HepG2 (cell line): ENCODE data around the gene GABRP. TPM values are rescaled to one million over a fixed set of nuclear protein-coding genes. Genes with fewer than 3 reads are reported as not detected.

Source experiments
- ATAC-seq: fragments of 200-7000 bp; cut with Tn5 transposase; 3 replicates; pipeline ENCODE4 v1.9.1; 2020; ENCODE audit warnings: mild to moderate bottlenecking, moderate library complexity
- BruUV-seq: library from RNA; stranded (reverse); fragments of 400-500 nt; replicated peaks from 2 replicates; lab custom pipeline; 2021; lab: Mats Ljungman, UMichigan
- CTCF ChIA-PET: fragments of 300-600 bp; formaldehyde crosslinking; extraction: SDS; loops from one replicate; lab custom pipeline; 2021; ENCODE audit warnings: low total read pairs, inconsistent platforms, low intra/inter-chr PET ratio; lab: Yijun Ruan, JAX
- POLR2A ChIA-PET: fragments of 350-600 bp; sonication (Branson Sonifier 250); formaldehyde crosslinking; loops from one replicate; lab custom pipeline; 2020; ENCODE audit warnings: antibody characterized with exemption, inconsistent platforms; lab: Yijun Ruan, JAX
- DNase-seq: peaks from one replicate; pipeline ENCODE4 v3.0.0-alpha.2; 2015; ENCODE audit warnings: low spot score
- FAIRE-seq: peaks from 3 replicates; lab custom pipeline; 2011; peaks lifted over from hg19 to GRCh38; lab: Jason Lieb, UNC
- H2AFZ ChIP-seq: one replicate; pipeline ENCODE4 v1.6.1; 2011; ENCODE audit warnings: low read length, inconsistent platforms
- H3K27ac ChIP-seq: fragments of 300-600 bp; 3 replicates; pipeline ENCODE4 v1.8.0; 2011; ENCODE audit warnings: mixed run types, mild to moderate bottlenecking, mixed read lengths, low read length, inconsistent platforms; ENCODE audit not compliant: insufficient read depth; ENCODE audit errors: extremely low read length
- H3K27me3 ChIP-seq, 2 experiments: fragments of 200-600 bp in 1 of 2; 2 replicates in 1 of 2; 3 replicates in 1 of 2; pipeline versions ENCODE4 v1.6.0 to v1.8.0; 2011; ENCODE audit warnings: low read length in 2 of 2, mild to moderate bottlenecking in 2 of 2, moderate library complexity in 2 of 2, inconsistent platforms in 1 of 2; ENCODE audit not compliant: insufficient read depth in 2 of 2, control insufficient read depth in 1 of 2
- H3K36me3 ChIP-seq, 2 experiments: fragments of 200-600 bp in 1 of 2; replicated peaks in 1 of 2; 2 replicates in 1 of 2; 3 replicates in 1 of 2; pipeline versions ENCODE4 v1.5.1 to v1.8.0; 2011; ENCODE audit warnings: low read length in 2 of 2, inconsistent platforms in 1 of 2; ENCODE audit not compliant: insufficient read depth in 2 of 2, control insufficient read depth in 1 of 2
- H3K4me1 ChIP-seq: 2 replicates; pipeline ENCODE4 v1.5.1; 2012; ENCODE audit warnings: low read length, inconsistent platforms; ENCODE audit not compliant: insufficient read depth
- H3K4me2 ChIP-seq: 2 replicates; pipeline ENCODE4 v1.6.0; 2011; ENCODE audit warnings: low read depth, low read length, inconsistent platforms
- H3K4me3 ChIP-seq, 3 experiments: fragments of 200-600 bp in 1 of 3; sonication (generic), shearing (Covaris generic) in 1 of 3; replicated peaks in 1 of 3; 2 replicates each; pipeline ENCODE4 v1.5.1; 2011 to 2016; ENCODE audit warnings: low read length in 3 of 3, inconsistent platforms in 2 of 3, low read depth in 2 of 3, mild to moderate bottlenecking in 2 of 3, control low read depth in 1 of 3, mixed read lengths in 1 of 3; ENCODE audit not compliant: insufficient read depth in 1 of 3
- H3K79me2 ChIP-seq: one replicate; pipeline ENCODE4 v1.6.1; 2011; ENCODE audit warnings: low read length, inconsistent platforms; ENCODE audit not compliant: insufficient read depth
- H3K9ac ChIP-seq: 2 replicates; pipeline ENCODE4 v1.6.0; 2011; ENCODE audit warnings: mild to moderate bottlenecking, low read depth, low read length, inconsistent platforms; ENCODE audit not compliant: insufficient read depth
- H3K9me3 ChIP-seq: 2 replicates; pipeline ENCODE4 v1.5.1; 2012; ENCODE audit warnings: mild to moderate bottlenecking, low read length
- H4K20me1 ChIP-seq: 2 replicates; pipeline ENCODE4 v1.6.0; 2011; ENCODE audit warnings: inconsistent platforms, mild to moderate bottlenecking, low read length, moderate library complexity; ENCODE audit not compliant: insufficient read depth
- MEIS2 ChIP-seq: sonication (generic); formaldehyde crosslinking; IDR thresholded peaks from 2 replicates; pipeline ENCODE4 v1.9.0; 2021; ENCODE audit warnings: mild to moderate bottlenecking, missing genetic modification reagents
- SP2 ChIP-seq: sonication (generic); formaldehyde crosslinking; IDR thresholded peaks from 2 replicates; pipeline ENCODE4 v1.5.1; 2020; ENCODE audit warnings: mild to moderate bottlenecking, missing genetic modification reagents
- TBX2 ChIP-seq: sonication (generic); formaldehyde crosslinking; IDR thresholded peaks from 2 replicates; pipeline ENCODE4 v1.5.0; 2020; ENCODE audit warnings: missing genetic modification reagents, mild to moderate bottlenecking, borderline replicate concordance
- ZBTB39 ChIP-seq: sonication (generic); formaldehyde crosslinking; IDR thresholded peaks from 2 replicates; pipeline ENCODE4 v1.5.0; 2020; ENCODE audit warnings: missing genetic modification reagents
- ZFP36 ChIP-seq: fragments of 150-350 bp; IDR thresholded peaks from 2 replicates; pipeline ENCODE4 v1.6.1; 2018; ENCODE audit warnings: borderline replicate concordance, low read length, low read depth; ENCODE audit not compliant: partially characterized antibody
- ZFX ChIP-seq: sonication (generic); formaldehyde crosslinking; IDR thresholded peaks from 2 replicates; pipeline ENCODE4 v1.4.0; 2020; ENCODE audit warnings: mild to moderate bottlenecking, low read depth, missing genetic modification reagents, moderate library complexity
- ZMYM4 ChIP-seq: sonication (generic); formaldehyde crosslinking; IDR thresholded peaks from 2 replicates; pipeline ENCODE4 v1.8.1; 2023; ENCODE audit warnings: mild to moderate bottlenecking, missing genetic modification reagents
- ZNF143 ChIP-seq: sonication (generic); formaldehyde crosslinking; IDR thresholded peaks from 2 replicates; pipeline ENCODE4 v1.4.0; 2020; ENCODE audit warnings: missing genetic modification reagents
- WGBS: methylation state at CpG from one replicate; pipeline ENCODE4 v1.1.6; 2017; ENCODE audit warnings: low lambda C conversion rate; 5-methylcytosine and 5-hydroxymethylcytosine counted together
- in situ Hi-C: cut with HindIII; loops from 2 replicates; pipeline ENCODE4 v1.10.0; 2017; ENCODE audit warnings: low pct_unique_long_range_greater_than_20kb; ENCODE audit not compliant: extremely low pct_ligation_motif_present
- intact Hi-C: fragments of 100-400 bp; cut with micrococcal nuclease; formaldehyde crosslinking; loops from one replicate; pipeline ENCODE4 v1.10.0; 2022; ENCODE audit not compliant: unreplicated experiment
- polyA plus RNA-seq, 8 experiments: library from polyadenylated mRNA; depleted of rRNA in 3 of 8; stranded (reverse) in 7 of 8; unstranded in 1 of 8; fragments of >200 nt; fragmentation: Illumina TruSeq in 4 of 8; extraction: Trizol in 4 of 8; gene quantifications; 2 replicates each; pipeline versions ENCODE4 v1.2.1 to v1.2.3, GENCODE V29; 2011 to 2016; ENCODE audit warnings: low read depth in 4 of 8, missing spikeins in 1 of 8, mixed read lengths in 1 of 8; ENCODE audit not compliant: insufficient read depth in 1 of 8
- total RNA-seq, 5 experiments: library from RNA; depleted of rRNA; stranded (reverse); fragments of >200 nt; fragmentation: Illumina TruSeq; extraction: Trizol; gene quantifications; 2 replicates each; pipeline ENCODE4 v1.2.3, GENCODE V29; 2016; ENCODE audit warnings: low read depth in 1 of 5
- TF ChIP-seq, protein P1 (sequence below): sonication (generic); formaldehyde crosslinking; IDR thresholded peaks from 2 replicates; pipeline ENCODE4 v1.4.0; 2020; ENCODE audit warnings: mild to moderate bottlenecking, missing genetic modification reagents

GABRP gene
- total and polyA plus RNA-seq, 2 of the 13 experiments (the other 11 are each of a cell fraction or from before 2014, with no cell fraction given) = not detected

GRCh38 chr5:170795154-170795553, 11.6 kb downstream of the GABRP start:
- H3K4me1 ChIP-seq = no peaks in the 10 kb centered on the region
- TF ChIP-seq TBX2 (no peak), ZFP36 (no peak), MEIS2 (CRISPR knock-in tag) (no peak), ZBTB39 (no peak), ZFX (CRISPR knock-in tag) (no peak), SP2 (CRISPR knock-in tag) (no peak), ZNF143 (CRISPR knock-in tag) (no peak)
- in situ Hi-C loops (no loop called here), intact Hi-C loops (no loop called here)
- ChIA-PET CTCF (no interaction called here), POLR2A (no interaction called here)
- ATAC-seq (no peak), FAIRE-seq (no peak), DNase-seq (no peak)
- 26% methylated on average over 10 of the region's 10 CpGs for WGBS
- H3K4me3 ChIP-seq = no peak overlapping the region
- H3K9ac ChIP-seq = no peak overlapping the region
- no peaks in the 10 kb centered on the region for H3K36me3 ChIP-seq
- peaks cover 0 to 1% of the 10 kb centered on the region in 2 experiments; a peak in 1 of 5 replicates for H3K27me3 ChIP-seq
- no peak overlapping the region for H2AFZ ChIP-seq
- H4K20me1 ChIP-seq = no peaks in the 10 kb centered on the region
- BruUV-seq = no TSS peak
- no peaks in the 10 kb centered on the region for H3K79me2 ChIP-seq
- H3K4me2 ChIP-seq = no peak overlapping the region
- no peak overlapping the region for H3K27ac ChIP-seq
- no peaks in the 10 kb centered on the region for H3K9me3 ChIP-seq

DNA sequence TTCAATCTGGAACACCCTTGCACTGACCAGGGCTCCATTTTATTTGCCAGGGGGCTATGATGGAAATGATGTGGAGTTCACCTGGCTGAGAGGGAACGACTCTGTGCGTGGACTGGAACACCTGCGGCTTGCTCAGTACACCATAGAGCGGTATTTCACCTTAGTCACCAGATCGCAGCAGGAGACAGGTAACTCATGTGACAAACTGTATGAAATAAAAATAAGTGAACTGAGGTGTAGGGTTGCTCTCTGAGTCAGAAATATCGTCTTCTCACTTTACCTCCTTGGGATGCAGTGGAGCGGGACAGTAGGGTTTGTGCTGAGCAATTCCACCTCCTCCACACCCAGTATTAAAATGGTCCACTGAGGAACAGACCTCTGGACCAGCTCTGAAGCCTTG, 22.1 kb downstream of the GABRP start:
- Histone ChIP-seq H3K4me2 (no peak overlapping the region), H3K27me3 (no peaks in the 10 kb centered on the region; a peak in 1 of 5 replicates), H3K36me3 (no peaks in the 10 kb centered on the region), H3K9me3 (no peaks in the 10 kb centered on the region), H2AFZ (no peak overlapping the region), H3K79me2 (no peaks in the 10 kb centered on the region), H3K4me1 (no peaks in the 10 kb centered on the region), H3K27ac (no peak overlapping the region), H4K20me1 (no peaks in the 10 kb centered on the region), H3K4me3 (no peak overlapping the region), H3K9ac (no peak overlapping the region)
- ATAC-seq (no peak), DNase-seq (no peak), FAIRE-seq (no peak)
- 50% methylated on average over 7 of the region's 7 CpGs for WGBS
- ChIA-PET CTCF (no interaction called here), POLR2A (no interaction called here)
- intact Hi-C loops = no loop called here
- in situ Hi-C loops = no loop called here
- no TSS peak for BruUV-seq
- TF ChIP-seq, protein P1, sequence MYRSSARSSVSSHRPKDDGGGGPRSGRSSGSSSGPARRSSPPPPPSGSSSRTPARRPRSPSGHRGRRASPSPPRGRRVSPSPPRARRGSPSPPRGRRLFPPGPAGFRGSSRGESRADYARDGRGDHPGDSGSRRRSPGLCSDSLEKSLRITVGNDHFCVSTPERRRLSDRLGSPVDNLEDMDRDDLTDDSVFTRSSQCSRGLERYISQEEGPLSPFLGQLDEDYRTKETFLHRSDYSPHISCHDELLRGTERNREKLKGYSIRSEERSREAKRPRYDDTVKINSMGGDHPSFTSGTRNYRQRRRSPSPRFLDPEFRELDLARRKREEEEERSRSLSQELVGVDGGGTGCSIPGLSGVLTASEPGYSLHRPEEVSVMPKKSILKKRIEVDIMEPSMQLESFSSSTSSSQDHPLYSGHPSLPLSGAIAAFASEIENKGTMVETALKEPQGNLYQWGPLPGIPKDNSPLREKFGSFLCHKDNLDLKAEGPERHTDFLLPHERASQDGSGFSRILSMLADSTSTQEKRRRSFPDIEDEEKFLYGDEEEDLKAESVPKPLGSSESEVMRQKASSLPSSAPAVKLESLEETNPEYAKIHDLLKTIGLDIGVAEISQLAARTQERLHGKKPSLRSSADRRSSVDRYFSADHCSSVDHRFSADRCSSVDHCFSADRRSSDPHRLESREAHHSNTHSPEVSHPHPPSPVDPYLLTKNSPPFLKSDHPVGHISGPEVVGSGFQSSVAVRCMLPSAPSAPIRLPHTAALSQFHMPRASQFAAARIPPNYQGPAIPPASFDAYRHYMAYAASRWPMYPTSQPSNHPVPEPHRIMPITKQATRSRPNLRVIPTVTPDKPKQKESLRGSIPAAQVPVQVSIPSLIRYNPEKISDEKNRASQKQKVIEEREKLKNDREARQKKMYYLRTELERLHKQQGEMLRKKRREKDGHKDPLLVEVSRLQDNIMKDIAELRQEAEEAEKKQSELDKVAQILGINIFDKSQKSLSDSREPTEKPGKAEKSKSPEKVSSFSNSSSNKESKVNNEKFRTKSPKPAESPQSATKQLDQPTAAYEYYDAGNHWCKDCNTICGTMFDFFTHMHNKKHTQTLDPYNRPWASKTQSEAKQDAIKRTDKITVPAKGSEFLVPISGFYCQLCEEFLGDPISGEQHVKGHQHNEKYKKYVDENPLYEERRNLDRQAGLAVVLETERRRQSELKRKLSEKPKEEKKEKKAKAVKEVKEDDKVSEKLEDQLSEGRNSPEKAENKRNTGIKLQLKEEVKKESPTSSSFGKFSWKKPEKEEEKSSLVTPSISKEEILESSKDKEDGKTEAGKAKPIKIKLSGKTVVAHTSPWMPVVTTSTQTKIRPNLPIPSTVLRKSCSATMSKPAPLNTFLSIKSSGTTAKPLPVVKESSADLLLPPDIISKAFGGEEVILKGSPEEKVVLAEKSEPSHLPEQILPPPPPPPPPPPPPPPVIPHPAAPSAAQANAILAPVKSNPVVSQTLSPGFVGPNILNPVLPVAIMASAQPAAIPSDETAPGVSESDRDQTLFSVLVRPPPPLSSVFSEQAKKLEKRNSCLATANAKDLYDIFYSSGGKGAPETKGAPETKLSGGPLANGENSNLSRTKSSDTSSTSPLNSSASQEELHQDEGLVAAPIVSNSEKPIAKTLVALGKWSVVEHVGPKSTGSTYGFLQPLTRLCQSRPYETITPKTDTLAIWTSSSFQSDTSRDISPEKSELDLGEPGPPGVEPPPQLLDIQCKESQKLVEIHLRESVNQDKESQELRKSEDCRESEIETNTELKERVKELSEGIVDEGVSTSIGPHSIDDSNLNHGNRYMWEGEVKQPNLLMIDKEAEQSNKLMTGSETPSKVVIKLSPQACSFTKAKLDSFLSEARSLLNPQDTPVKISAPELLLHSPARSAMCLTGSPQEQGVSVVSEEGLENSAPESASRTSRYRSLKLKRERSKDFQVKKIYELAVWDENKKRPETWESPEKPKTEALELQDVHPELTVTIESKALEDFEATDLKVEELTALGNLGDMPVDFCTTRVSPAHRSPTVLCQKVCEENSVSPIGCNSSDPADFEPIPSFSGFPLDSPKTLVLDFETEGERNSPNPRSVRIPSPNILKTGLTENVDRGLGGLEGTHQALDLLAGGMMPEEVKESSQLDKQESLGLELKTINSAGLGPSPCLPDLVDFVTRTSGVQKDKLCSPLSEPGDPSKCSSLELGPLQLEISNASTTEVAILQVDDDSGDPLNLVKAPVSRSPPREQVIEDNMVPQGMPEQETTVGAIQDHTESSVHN (CRISPR knock-in tag) = no peak
- TF ChIP-seq ZMYM4 (CRISPR knock-in tag) = no peak
